DOHH2 (cell line): Measurements from ENCODE around the gene FAM107B.

Experiments used
- EZH2phosphoT487 ChIP-seq: fragments of 200-600 bp; sonication (generic); IDR thresholded peaks from 2 replicates; pipeline ENCODE4 v1.6.1; 2017; ENCODE audit warnings: borderline replicate concordance, mild to moderate bottlenecking, antibody characterized with exemption, low read length, moderate library complexity, mixed read lengths
- TF ChIP-seq, protein P1 (sequence below): fragments of 200-600 bp; sonication (generic); IDR thresholded peaks from one replicate; pipeline ENCODE4 v1.5.1; 2014; ENCODE audit warnings: antibody characterized with exemption, mild to moderate bottlenecking, low read depth, low read length; ENCODE audit not compliant: poor library complexity, severe bottlenecking

DNA sequence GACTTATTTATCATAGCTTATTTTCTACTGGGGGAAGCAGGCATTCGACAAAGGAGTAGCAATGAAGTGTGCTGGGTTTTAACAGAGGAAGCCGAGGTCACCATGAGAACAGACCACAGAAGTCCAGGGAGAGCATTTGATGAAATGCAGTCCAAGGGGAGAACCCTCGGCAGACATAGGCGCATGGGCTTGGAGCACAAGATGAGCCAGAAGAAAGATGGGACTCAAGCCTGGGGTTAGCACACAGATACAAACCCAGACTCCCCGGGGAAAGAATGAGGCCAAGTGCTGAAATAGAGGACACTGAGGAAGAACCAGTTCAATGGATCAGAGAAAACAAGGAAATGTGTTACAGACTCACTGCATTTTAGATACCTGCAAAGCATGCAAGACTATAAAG, 209.5 kb downstream of the FAM107B start:
- TF ChIP-seq, protein P1, sequence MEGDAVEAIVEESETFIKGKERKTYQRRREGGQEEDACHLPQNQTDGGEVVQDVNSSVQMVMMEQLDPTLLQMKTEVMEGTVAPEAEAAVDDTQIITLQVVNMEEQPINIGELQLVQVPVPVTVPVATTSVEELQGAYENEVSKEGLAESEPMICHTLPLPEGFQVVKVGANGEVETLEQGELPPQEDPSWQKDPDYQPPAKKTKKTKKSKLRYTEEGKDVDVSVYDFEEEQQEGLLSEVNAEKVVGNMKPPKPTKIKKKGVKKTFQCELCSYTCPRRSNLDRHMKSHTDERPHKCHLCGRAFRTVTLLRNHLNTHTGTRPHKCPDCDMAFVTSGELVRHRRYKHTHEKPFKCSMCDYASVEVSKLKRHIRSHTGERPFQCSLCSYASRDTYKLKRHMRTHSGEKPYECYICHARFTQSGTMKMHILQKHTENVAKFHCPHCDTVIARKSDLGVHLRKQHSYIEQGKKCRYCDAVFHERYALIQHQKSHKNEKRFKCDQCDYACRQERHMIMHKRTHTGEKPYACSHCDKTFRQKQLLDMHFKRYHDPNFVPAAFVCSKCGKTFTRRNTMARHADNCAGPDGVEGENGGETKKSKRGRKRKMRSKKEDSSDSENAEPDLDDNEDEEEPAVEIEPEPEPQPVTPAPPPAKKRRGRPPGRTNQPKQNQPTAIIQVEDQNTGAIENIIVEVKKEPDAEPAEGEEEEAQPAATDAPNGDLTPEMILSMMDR: no peak
- no peak for TF ChIP-seq EZH2phosphoT487
